NB4 (cell line): ENCODE measurements around the gene SMDT1.
A peak's percentile ranks its signal among the peaks of the same experiment; 100 is the strongest.

Experiments
- CTCF ChIP-seq: IDR thresholded peaks from one replicate; pipeline ENCODE4 v1.5.1; 2012; ENCODE audit warnings: low read depth, low read length
- MAX ChIP-seq: IDR thresholded peaks from 2 replicates; pipeline ENCODE4 v1.6.1; 2011; ENCODE audit warnings: low read depth, low read length
- MYC ChIP-seq: IDR thresholded peaks from 2 replicates; pipeline ENCODE4 v1.6.1; 2011; ENCODE audit warnings: low read depth, low read length
- POLR2A ChIP-seq: IDR thresholded peaks from 2 replicates; pipeline ENCODE4 v1.6.1; 2011; ENCODE audit warnings: mild to moderate bottlenecking; ENCODE audit not compliant: insufficient read length; ENCODE audit errors: extremely low read depth

DNA sequence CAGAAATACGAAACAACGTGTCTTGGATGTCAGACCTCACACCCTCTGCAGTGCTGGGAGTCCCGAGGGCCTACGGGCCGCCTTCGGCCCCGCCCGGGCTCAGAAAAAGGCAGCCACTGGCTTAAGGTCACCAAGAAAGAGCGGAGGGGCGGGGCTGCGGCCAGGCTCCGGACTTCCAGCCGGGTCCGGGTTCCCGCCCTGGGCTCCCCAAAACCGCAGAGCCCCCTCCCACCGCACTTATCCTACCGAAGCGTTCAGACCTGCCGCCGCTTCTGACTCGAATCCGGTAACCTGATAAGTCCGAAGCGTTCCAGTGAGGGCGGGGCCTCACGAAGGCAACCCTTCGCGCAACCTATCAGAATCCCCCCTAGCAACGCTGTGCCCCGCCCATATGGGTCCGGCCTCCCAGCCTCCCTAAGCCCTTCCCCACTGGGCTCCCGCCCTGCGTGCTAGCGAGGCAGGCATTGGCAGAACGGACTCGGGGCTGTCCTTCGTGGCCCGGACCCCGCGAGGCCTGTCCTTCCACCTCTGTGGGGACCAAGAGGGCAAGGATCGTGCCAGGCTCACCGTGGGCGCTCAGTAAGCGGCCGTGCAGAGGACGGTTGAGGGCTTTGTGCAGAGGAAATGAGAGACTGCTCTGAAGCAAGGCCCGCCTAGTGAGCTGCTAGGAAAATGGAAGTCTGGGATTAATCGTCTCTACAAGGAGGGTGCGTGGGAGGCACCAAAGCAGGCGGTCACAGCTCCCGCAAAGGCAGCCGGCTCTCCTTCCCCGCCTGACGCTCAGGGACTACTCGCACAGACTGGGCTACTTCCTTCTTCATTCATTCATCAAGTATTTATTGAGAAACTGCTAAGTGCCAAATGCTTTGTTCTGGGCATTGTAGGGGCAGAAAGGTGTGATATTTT, 8.7 kb upstream of the SMDT1 start, which contains the start of gene NAGA:
- no peak for TF ChIP-seq CTCF
- TF ChIP-seq POLR2A, result peak; percentile 78
- no peak; the same call in none of the 2 replicates for TF ChIP-seq MYC
- TF ChIP-seq MAX, result peak; percentile 67
